H9 (cell line): ENCODE measurements around the gene MYO1D. TPM values are rescaled to one million over a fixed set of nuclear protein-coding genes. Genes with fewer than 3 reads are reported as not detected.

Source experiments
- DNase-seq: peaks from one replicate; pipeline ENCODE4 v3.0.0-alpha.2; 2017
- H2AFZ ChIP-seq: one replicate; pipeline ENCODE4 v1.6.1; 2013; ENCODE audit warnings: mild to moderate bottlenecking, low read length, control low read depth, moderate library complexity
- H2AK5ac ChIP-seq: 2 replicates; pipeline ENCODE4 v1.6.1; 2013; ENCODE audit warnings: low read length, control low read depth, mixed read lengths; ENCODE audit not compliant: insufficient read length
- H2BK120ac ChIP-seq: one replicate; pipeline ENCODE4 v1.6.1; 2013; ENCODE audit warnings: low read depth, mild to moderate bottlenecking, low read length, control low read depth, inconsistent platforms; ENCODE audit not compliant: poor library complexity, severe bottlenecking
- H2BK12ac ChIP-seq: 2 replicates; pipeline ENCODE4 v1.6.1; 2013; ENCODE audit warnings: low read length, control low read depth, mixed read lengths, low read depth; ENCODE audit not compliant: insufficient read length
- H2BK15ac ChIP-seq: 2 replicates; pipeline ENCODE4 v1.6.1; 2013; ENCODE audit warnings: low read depth, low read length, control low read depth
- H2BK20ac ChIP-seq: one replicate; pipeline ENCODE4 v1.6.1; 2013; ENCODE audit warnings: low read depth, mild to moderate bottlenecking, low read length, control low read depth, inconsistent platforms; ENCODE audit not compliant: poor library complexity, severe bottlenecking
- H2BK5ac ChIP-seq: 2 replicates; pipeline ENCODE4 v1.6.1; 2013; ENCODE audit warnings: low read length, control low read depth, mixed read lengths; ENCODE audit not compliant: insufficient read length
- H3K14ac ChIP-seq: 2 replicates; pipeline ENCODE4 v1.6.1; 2013; ENCODE audit warnings: low read length, control low read depth; ENCODE audit not compliant: insufficient read depth
- H3K18ac ChIP-seq: 2 replicates; pipeline ENCODE4 v1.6.1; 2013; ENCODE audit warnings: low read depth, mild to moderate bottlenecking, mixed read lengths, low read length, control low read depth; ENCODE audit not compliant: insufficient read length
- H3K23ac ChIP-seq: 2 replicates; pipeline ENCODE4 v1.6.1; 2013; ENCODE audit warnings: low read length, control low read depth, mixed read lengths, low read depth; ENCODE audit not compliant: insufficient read length
- H3K23me2 ChIP-seq: 2 replicates; pipeline ENCODE4 v1.6.1; 2013; ENCODE audit warnings: low read depth, mild to moderate bottlenecking, mixed read lengths, low read length, control low read depth; ENCODE audit not compliant: insufficient read length, poor library complexity, severe bottlenecking
- H3K27ac ChIP-seq: 2 replicates; pipeline ENCODE4 v1.5.1; 2013; ENCODE audit warnings: low read length, control low read depth, mixed read lengths, low read depth; ENCODE audit not compliant: insufficient read length
- H3K27me3 ChIP-seq: 2 replicates; pipeline ENCODE4 v1.6.1; 2013; ENCODE audit warnings: low read length, control low read depth, inconsistent platforms; ENCODE audit not compliant: insufficient read depth
- H3K4ac ChIP-seq: 2 replicates; pipeline ENCODE4 v1.6.1; 2013; ENCODE audit warnings: low read depth, mild to moderate bottlenecking, control low read depth, inconsistent platforms, low read length, moderate library complexity
- H3K4me1 ChIP-seq: 2 replicates; pipeline ENCODE4 v1.6.1; 2013; ENCODE audit warnings: low read length, control low read depth, inconsistent platforms; ENCODE audit not compliant: insufficient read depth
- H3K4me2 ChIP-seq: 2 replicates; pipeline ENCODE4 v1.6.1; 2013; ENCODE audit warnings: low read length, control low read depth, mixed read lengths; ENCODE audit not compliant: insufficient read length, insufficient read depth
- H3K56ac ChIP-seq: 2 replicates; pipeline ENCODE4 v1.6.1; 2013; ENCODE audit warnings: low read depth, mild to moderate bottlenecking, mixed read lengths, low read length, control low read depth; ENCODE audit not compliant: insufficient read length
- H3K79me1 ChIP-seq: 2 replicates; pipeline ENCODE4 v1.6.1; 2013; ENCODE audit warnings: low read depth, mild to moderate bottlenecking, moderate library complexity, low read length, control low read depth, inconsistent platforms; ENCODE audit not compliant: insufficient read depth, poor library complexity, severe bottlenecking
- H3K79me2 ChIP-seq: 2 replicates; pipeline ENCODE4 v1.6.1; 2013; ENCODE audit warnings: low read length, control low read depth, inconsistent platforms; ENCODE audit not compliant: insufficient read depth
- H3K9ac ChIP-seq: 2 replicates; pipeline ENCODE4 v1.6.1; 2013; ENCODE audit warnings: low read length, control low read depth, mixed read lengths; ENCODE audit not compliant: insufficient read length; ENCODE audit errors: extremely low read depth
- H3K9me3 ChIP-seq: one replicate; pipeline ENCODE4 v1.6.1; 2013; ENCODE audit warnings: low read depth, low read length, inconsistent platforms; ENCODE audit not compliant: control insufficient read depth
- H3T11ph ChIP-seq: one replicate; pipeline ENCODE4 v1.6.1; 2013; ENCODE audit warnings: mild to moderate bottlenecking, low read length, control low read depth, inconsistent platforms
- H4K20me1 ChIP-seq: one replicate; pipeline ENCODE4 v1.6.1; 2013; ENCODE audit not compliant: control insufficient read depth, insufficient read length, insufficient read depth
- H4K5ac ChIP-seq: 2 replicates; pipeline ENCODE4 v1.6.1; 2013; ENCODE audit warnings: low read depth, mild to moderate bottlenecking, mixed read lengths, low read length, control low read depth; ENCODE audit not compliant: insufficient read length
- H4K8ac ChIP-seq: replicated peaks from 2 replicates; pipeline ENCODE4 v1.6.1; 2013; ENCODE audit warnings: low read length, control low read depth, mixed read lengths, low read depth; ENCODE audit not compliant: insufficient read length
- H4K91ac ChIP-seq: 2 replicates; pipeline ENCODE4 v1.6.1; 2013; ENCODE audit warnings: low read depth, mild to moderate bottlenecking, moderate library complexity, mixed read lengths, low read length, control low read depth; ENCODE audit not compliant: insufficient read length
- H3K27ac Mint-ChIP-seq, 3 experiments: 2 replicates in 2 of 3; 3 replicates in 1 of 3; pipeline ENCODE4 v1.8.0; 2020 to 2021; ENCODE audit warnings: mixed read lengths in 3 of 3, mild to moderate bottlenecking in 1 of 3, moderate library complexity in 1 of 3
- H3K27me3 Mint-ChIP-seq: 2 replicates; pipeline ENCODE4 v1.8.0; 2021; ENCODE audit warnings: low read depth, mild to moderate bottlenecking, moderate library complexity, mixed read lengths
- H3K36me3 Mint-ChIP-seq, 3 experiments: 2 replicates in 2 of 3; 3 replicates in 1 of 3; pipeline ENCODE4 v1.8.0; 2020 to 2021; ENCODE audit warnings: low read depth in 3 of 3, mixed read lengths in 3 of 3; ENCODE audit not compliant: insufficient read depth in 1 of 3
- H3K4me1 Mint-ChIP-seq, 2 experiments: 2 replicates each; pipeline ENCODE4 v1.8.0; 2020; ENCODE audit warnings: mixed read lengths in 2 of 2
- H3K4me3 Mint-ChIP-seq, 2 experiments: 2 replicates in 1 of 2; 3 replicates in 1 of 2; pipeline ENCODE4 v1.8.0; 2020 to 2021; ENCODE audit warnings: mild to moderate bottlenecking in 2 of 2, mixed read lengths in 2 of 2, moderate library complexity in 1 of 2
- H3K9me3 Mint-ChIP-seq, 2 experiments: 2 replicates in 1 of 2; 3 replicates in 1 of 2; pipeline ENCODE4 v1.8.0; 2020; ENCODE audit warnings: mild to moderate bottlenecking in 2 of 2, mixed read lengths in 2 of 2, moderate library complexity in 1 of 2
- WGBS: extraction: QIAGEN DNeasy Blood & Tissue Kit; methylation state at CpG from one replicate; pipeline ENCODE4 v1.1.7; 2013; ENCODE audit warnings: missing lambda C conversion rate, low lambda C conversion rate, mixed read lengths; ENCODE audit not compliant: insufficient read length; ENCODE audit errors: extremely low coverage; 5-methylcytosine and 5-hydroxymethylcytosine counted together
- total RNA-seq: library from RNA; stranded (reverse); gene quantifications from 2 replicates; pipeline ENCODE4 v1.2.1, GENCODE V29; 2021
- TF ChIP-seq, protein P1 (sequence below): fragments of 200-600 bp; sonication (generic); conservative IDR thresholded peaks from 3 replicates; pipeline ENCODE4 v1.8.0; 2021; ENCODE audit warnings: antibody characterized with exemption, mild to moderate bottlenecking

MYO1D gene
- total RNA-seq, 1 experiment from 2014 or later: 19.0 TPM

GRCh38 chr17:32862940-32863339, 14.0 kb downstream of the MYO1D start:
- no peaks in the 10 kb centered on the region for H3K23me2 ChIP-seq
- H3K56ac ChIP-seq: no peak overlapping the region
- no peak overlapping the region for H3K18ac ChIP-seq
- H3K4ac ChIP-seq: no peak overlapping the region
- H2BK15ac ChIP-seq: no peak overlapping the region
- H2BK20ac ChIP-seq: no peak overlapping the region
- no peak overlapping the region for H2BK120ac ChIP-seq
- H2AFZ ChIP-seq: no peak overlapping the region
- no peak overlapping the region for H2AK5ac ChIP-seq
- no peak for DNase-seq
- H4K91ac ChIP-seq: no peak overlapping the region
- TF ChIP-seq, protein P1, sequence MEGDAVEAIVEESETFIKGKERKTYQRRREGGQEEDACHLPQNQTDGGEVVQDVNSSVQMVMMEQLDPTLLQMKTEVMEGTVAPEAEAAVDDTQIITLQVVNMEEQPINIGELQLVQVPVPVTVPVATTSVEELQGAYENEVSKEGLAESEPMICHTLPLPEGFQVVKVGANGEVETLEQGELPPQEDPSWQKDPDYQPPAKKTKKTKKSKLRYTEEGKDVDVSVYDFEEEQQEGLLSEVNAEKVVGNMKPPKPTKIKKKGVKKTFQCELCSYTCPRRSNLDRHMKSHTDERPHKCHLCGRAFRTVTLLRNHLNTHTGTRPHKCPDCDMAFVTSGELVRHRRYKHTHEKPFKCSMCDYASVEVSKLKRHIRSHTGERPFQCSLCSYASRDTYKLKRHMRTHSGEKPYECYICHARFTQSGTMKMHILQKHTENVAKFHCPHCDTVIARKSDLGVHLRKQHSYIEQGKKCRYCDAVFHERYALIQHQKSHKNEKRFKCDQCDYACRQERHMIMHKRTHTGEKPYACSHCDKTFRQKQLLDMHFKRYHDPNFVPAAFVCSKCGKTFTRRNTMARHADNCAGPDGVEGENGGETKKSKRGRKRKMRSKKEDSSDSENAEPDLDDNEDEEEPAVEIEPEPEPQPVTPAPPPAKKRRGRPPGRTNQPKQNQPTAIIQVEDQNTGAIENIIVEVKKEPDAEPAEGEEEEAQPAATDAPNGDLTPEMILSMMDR: no peak
- no peak overlapping the region for H2BK12ac ChIP-seq
- WGBS: no CpG with 5 or more reads among the region's 2 CpGs
- Mint-ChIP-seq H3K9me3 (no peaks in the 10 kb centered on the region), H3K4me1 (peaks cover 2 to 13% of the 10 kb centered on the region in 2 experiments; a peak in 2 of 4 replicates), H3K4me3 (no peak overlapping the region), H3K27me3 (no peaks in the 10 kb centered on the region), H3K27ac (no peak overlapping the region; a peak in 1 of 7 replicates), H3K36me3 (peaks cover 0 to 4% (median 0%) of the 10 kb centered on the region in 3 experiments; a peak in 1 of 7 replicates)
- H4K20me1 ChIP-seq: no peaks in the 10 kb centered on the region
- no peak overlapping the region for H3K14ac ChIP-seq
- H3K79me1 ChIP-seq: no peaks in the 10 kb centered on the region
- no peak overlapping the region for H4K8ac ChIP-seq
- no peaks in the 10 kb centered on the region; the same call in 1 of the 2 replicates for H3K79me2 ChIP-seq
- no peak overlapping the region for H3K4me2 ChIP-seq
- H3K27me3 ChIP-seq: no peaks in the 10 kb centered on the region
- no peak overlapping the region for H3T11ph ChIP-seq
- H4K5ac ChIP-seq: no peak overlapping the region
- no peak overlapping the region for H3K23ac ChIP-seq
- no peak overlapping the region for H3K9ac ChIP-seq
- H2BK5ac ChIP-seq: no peak overlapping the region
- no peak overlapping the region for H3K27ac ChIP-seq
- no peaks in the 10 kb centered on the region for H3K9me3 ChIP-seq
- H3K4me1 ChIP-seq: peaks cover 5% of the 10 kb centered on the region; the same call in 1 of the 2 replicates
